CD8-positive, alpha-beta memory T cell (primary cell): Measurements from ENCODE around the gene PHACTR3. TPM values are rescaled to one million over a fixed set of nuclear protein-coding genes. Genes with fewer than 3 reads are reported as not detected.
A peak's percentile ranks its signal among the peaks of the same experiment; 100 is the strongest.

Source experiments
- CTCF ChIA-PET: fragments of 350-600 bp; sonication (Branson Sonifier 250); formaldehyde crosslinking; loops from one replicate; lab custom pipeline; 2021; ENCODE audit warnings: antibody characterized with exemption; lab: Charles Lee
- POLR2A ChIA-PET: fragments of 350-600 bp; sonication (Branson Sonifier 250); formaldehyde crosslinking; loops from one replicate; lab custom pipeline; 2021; ENCODE audit warnings: antibody characterized with exemption; lab: Charles Lee
- DNase-seq, 5 donors: peaks; one replicate each; pipeline versions ENCODE4 v3.0.0 to v3.0.0-alpha.2; 2020 to 2022; ENCODE audit warnings: mixed read lengths in 1 of 5
- H3K27ac ChIP-seq: one replicate; pipeline ENCODE4 v1.7.0; 2013; ENCODE audit warnings: low read depth, mild to moderate bottlenecking, low read length, moderate library complexity
- H3K27me3 ChIP-seq: 2 replicates; pipeline ENCODE4 v1.7.0; 2013; ENCODE audit warnings: low read length, mild to moderate bottlenecking; ENCODE audit not compliant: insufficient read depth, poor library complexity, severe bottlenecking
- H3K36me3 ChIP-seq: 2 replicates; pipeline ENCODE4 v1.7.0; 2013; ENCODE audit warnings: mild to moderate bottlenecking, low read length, moderate library complexity; ENCODE audit not compliant: insufficient read depth
- H3K4me1 ChIP-seq: 2 replicates; pipeline ENCODE4 v1.7.0; 2013; ENCODE audit warnings: mild to moderate bottlenecking, low read length, moderate library complexity; ENCODE audit not compliant: insufficient read depth
- H3K4me3 ChIP-seq: 2 replicates; pipeline ENCODE4 v1.7.0; 2013; ENCODE audit warnings: mild to moderate bottlenecking, low read length
- H3K9me3 ChIP-seq: 2 replicates; pipeline ENCODE4 v1.7.0; 2013; ENCODE audit warnings: mild to moderate bottlenecking, low read length
- H3K27ac Mint-ChIP-seq, 8 donors: one replicate each; pipeline ENCODE4 v1.8.0; 2020 to 2021; ENCODE audit warnings: mixed read lengths in 8 of 8, mild to moderate bottlenecking in 6 of 8, inconsistent platforms in 3 of 8, moderate library complexity in 3 of 8
- H3K27me3 Mint-ChIP-seq, 2 donors: one replicate each; pipeline ENCODE4 v1.8.0; 2020 to 2021; ENCODE audit warnings: mixed read lengths in 2 of 2, mild to moderate bottlenecking in 1 of 2, moderate library complexity in 1 of 2
- H3K36me3 Mint-ChIP-seq, 3 donors: one replicate each; pipeline ENCODE4 v1.8.0; 2020 to 2021; ENCODE audit warnings: mixed read lengths in 3 of 3, inconsistent platforms in 1 of 3, mild to moderate bottlenecking in 1 of 3
- H3K4me1 Mint-ChIP-seq, 3 donors: one replicate each; pipeline ENCODE4 v1.8.0; 2020 to 2021; ENCODE audit warnings: mixed read lengths in 3 of 3, inconsistent platforms in 1 of 3, mild to moderate bottlenecking in 1 of 3
- H3K4me3 Mint-ChIP-seq, 7 donors: one replicate each; pipeline ENCODE4 v1.8.0; 2020 to 2021; ENCODE audit warnings: mixed read lengths in 7 of 7, mild to moderate bottlenecking in 6 of 7, moderate library complexity in 4 of 7, inconsistent platforms in 2 of 7
- H3K9me3 Mint-ChIP-seq, 5 donors: one replicate each; pipeline ENCODE4 v1.8.0; 2020 to 2022; ENCODE audit warnings: mixed read lengths in 5 of 5, mild to moderate bottlenecking in 3 of 5, moderate library complexity in 2 of 5, inconsistent platforms in 1 of 5
- polyA plus RNA-seq: library from polyadenylated mRNA; unstranded; fragments of 300-500 nt; fragmentation: Illumina TruSeq; gene quantifications from one replicate; pipeline ENCODE4 v1.2.3, GENCODE V29; 2021
- total RNA-seq, 2 experiments: library from RNA; stranded (reverse); gene quantifications; one replicate each; pipeline ENCODE4 v1.2.3, GENCODE V29; 2021

PHACTR3 gene
- total and polyA plus RNA-seq, 3 experiments from 2014 or later: not detected

DNA sequence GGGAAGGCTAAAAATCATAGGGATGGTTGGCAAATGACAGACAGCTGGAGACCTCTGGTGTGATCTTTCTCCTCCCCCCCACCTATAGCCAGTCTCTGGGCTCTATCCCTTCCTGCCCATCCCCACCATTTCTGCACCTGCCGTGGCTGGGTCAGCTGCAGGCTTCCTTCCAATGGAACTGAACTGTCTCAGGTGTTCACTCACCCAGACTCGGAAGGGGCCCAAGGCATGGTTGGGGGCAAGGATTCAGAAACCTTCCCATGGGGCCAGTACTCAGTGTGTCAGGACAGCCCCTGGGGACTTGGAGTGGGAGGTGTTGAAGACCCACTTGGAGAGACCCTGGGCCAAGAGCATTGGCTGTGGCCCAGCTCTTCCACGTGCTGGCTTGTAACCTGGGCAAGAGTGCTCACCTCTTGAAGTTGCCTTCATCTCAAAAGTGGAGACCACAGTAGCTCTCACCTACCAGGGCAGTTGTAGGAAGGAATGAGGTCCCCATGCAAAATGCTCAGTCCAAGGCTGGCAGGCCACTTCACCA lies 1.7 kb upstream of the PHACTR3 start:
- H3K27ac ChIP-seq: no peak overlapping the region
- H3K4me1 ChIP-seq: no peaks in the 10 kb centered on the region
- no peaks in the 10 kb centered on the region for H3K9me3 ChIP-seq
- Mint-ChIP-seq H3K27ac (no peak overlapping the region), H3K4me3 (no peak overlapping the region), H3K9me3 (no peaks in the 10 kb centered on the region), H3K27me3 (peaks cover 31 to 76% of the 10 kb centered on the region in 2 donors), H3K4me1 (peaks cover 3 to 5% (median 4%) of the 10 kb centered on the region in 3 donors), H3K36me3 (no peaks in the 10 kb centered on the region)
- no peaks in the 10 kb centered on the region for H3K27me3 ChIP-seq
- no peak overlapping the region for H3K4me3 ChIP-seq
- no peaks in the 10 kb centered on the region for H3K36me3 ChIP-seq
- CTCF ChIA-PET: no interaction called here
- POLR2A ChIA-PET: no interaction called here
- no peak for DNase-seq

DNA sequence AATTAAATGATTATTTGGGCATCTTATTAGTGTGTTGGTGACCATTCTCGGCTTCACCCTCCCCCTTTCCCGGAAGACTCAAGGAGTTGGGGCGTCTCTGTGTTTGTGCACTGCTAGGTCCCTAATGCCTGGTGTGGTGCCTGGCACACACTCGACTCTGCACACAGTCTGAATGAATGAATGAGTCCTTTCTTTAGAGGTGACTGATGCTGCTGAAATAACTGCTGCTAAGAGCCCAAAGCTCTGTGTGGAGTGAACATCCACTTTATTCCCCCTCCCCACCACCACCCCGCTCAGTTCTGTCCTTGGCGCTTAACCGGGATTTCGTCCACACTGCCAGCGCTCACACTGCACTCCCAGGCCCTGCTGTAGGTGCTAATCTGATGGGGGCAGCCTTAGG lies 1.2 kb upstream of the PHACTR3 start:
- ChIA-PET CTCF (no interaction called here), POLR2A (no interaction called here)
- Histone ChIP-seq H3K4me3 (no peak overlapping the region), H3K27me3 (no peaks in the 10 kb centered on the region), H3K27ac (no peak overlapping the region), H3K9me3 (no peaks in the 10 kb centered on the region), H3K36me3 (no peaks in the 10 kb centered on the region), H3K4me1 (no peaks in the 10 kb centered on the region)
- H3K36me3 Mint-ChIP-seq: no peaks in the 10 kb centered on the region
- peaks cover 28 to 76% of the 10 kb centered on the region in 2 donors for H3K27me3 Mint-ChIP-seq
- no peaks in the 10 kb centered on the region for H3K9me3 Mint-ChIP-seq
- H3K4me1 Mint-ChIP-seq: peaks cover 3 to 5% (median 4%) of the 10 kb centered on the region in 3 donors
- no peak for DNase-seq
- H3K4me3 Mint-ChIP-seq: no peak overlapping the region
- no peak overlapping the region for H3K27ac Mint-ChIP-seq

DNA sequence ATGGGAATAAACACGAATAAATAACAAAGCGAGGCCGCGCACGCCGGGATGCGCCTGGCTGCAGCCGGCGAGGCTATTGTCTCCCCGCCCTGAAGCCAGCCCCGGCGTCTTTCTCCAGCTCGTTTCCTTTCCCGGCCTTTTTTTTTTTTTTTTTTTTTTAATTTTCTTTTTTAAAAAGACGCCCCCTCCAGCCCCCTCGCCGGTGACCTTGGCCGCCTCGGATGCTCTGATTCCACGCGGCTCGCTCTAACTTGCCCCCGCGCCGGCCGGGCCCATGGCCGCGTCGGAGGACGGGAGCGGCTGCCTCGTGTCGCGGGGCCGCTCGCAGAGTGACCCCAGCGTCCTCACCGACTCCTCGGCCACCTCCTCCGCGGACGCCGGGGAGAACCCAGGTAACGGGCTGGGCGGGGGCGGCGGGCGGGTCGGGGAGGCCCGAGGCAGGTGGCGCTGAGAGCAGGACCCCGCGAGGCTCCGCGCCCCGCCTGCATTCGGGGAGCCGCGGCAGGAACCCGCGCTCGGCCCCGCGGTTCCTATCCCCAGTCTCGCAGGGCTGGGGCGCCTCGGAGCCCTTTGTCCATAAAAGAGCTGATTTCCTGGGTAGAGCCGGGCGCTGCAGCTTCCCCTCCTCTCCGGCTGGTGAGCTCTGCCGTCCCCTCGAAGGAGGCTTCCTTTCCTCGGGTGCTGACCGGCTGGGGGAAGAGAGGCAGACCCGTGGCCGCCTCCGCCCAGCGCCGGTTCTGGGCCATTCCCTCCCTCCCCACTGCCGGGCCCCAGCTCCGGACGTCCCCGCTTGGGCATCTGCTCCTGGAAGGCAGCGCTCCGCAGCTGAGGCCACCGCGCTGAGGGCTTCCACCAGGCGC lies 631 bp downstream of the PHACTR3 start:
- H3K4me1 Mint-ChIP-seq: peaks cover 0 to 3% (median 0%) of the 10 kb centered on the region in 3 donors
- no peak for DNase-seq
- Histone ChIP-seq H3K4me3 (no peak overlapping the region), H3K9me3 (no peaks in the 10 kb centered on the region), H3K4me1 (no peaks in the 10 kb centered on the region), H3K27ac (no peak overlapping the region), H3K36me3 (no peaks in the 10 kb centered on the region), H3K27me3 (no peaks in the 10 kb centered on the region)
- H3K9me3 Mint-ChIP-seq: peaks cover 0 to 5% (median 0%) of the 10 kb centered on the region in 5 donors
- H3K27ac Mint-ChIP-seq: no peak overlapping the region
- H3K36me3 Mint-ChIP-seq: no peaks in the 10 kb centered on the region
- POLR2A ChIA-PET: no interaction called here
- no peak overlapping the region for H3K4me3 Mint-ChIP-seq
- H3K27me3 Mint-ChIP-seq: peaks cover 32 to 71% of the 10 kb centered on the region in 2 donors
- CTCF ChIA-PET: no interaction called here

DNA sequence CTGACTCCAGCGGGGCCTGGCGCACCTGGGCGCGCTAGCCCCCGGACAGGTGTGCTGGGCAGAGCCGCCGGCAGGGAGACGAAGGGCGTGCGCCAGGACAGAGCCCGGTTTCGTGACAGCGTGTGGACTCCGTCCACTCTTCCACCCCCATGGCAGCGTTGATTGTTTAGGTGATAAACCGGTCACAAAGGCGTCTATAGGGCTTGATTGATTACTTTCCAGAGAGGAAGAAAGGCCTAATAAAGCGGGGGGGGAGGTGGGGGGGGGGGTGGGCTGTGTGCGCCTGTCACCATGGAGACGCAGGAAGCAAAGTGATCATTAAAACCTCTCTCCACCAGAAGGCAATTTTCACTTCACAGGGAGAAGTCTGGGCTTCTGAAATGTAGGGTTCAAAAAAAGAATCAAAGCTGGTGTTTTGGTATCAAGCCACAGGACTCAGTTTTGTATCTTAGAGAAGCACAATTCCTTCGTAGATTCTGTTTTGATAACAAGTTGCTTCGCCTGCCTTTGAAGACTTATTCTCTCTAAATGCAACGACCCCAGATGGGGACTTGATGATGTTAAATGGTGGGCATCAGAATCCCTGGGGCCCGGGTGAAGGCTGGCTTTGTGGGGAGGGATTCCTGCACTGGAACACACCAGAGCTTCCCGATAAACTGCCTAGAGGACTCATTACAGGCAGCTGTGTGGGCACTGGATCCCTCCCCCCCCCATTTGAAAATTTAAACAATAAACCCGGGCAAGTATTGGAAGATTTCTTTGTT lies 1.4 kb downstream of the PHACTR3 start:
- Histone ChIP-seq H3K27ac (no peak overlapping the region), H3K36me3 (no peaks in the 10 kb centered on the region), H3K4me1 (no peaks in the 10 kb centered on the region), H3K9me3 (no peaks in the 10 kb centered on the region), H3K27me3 (no peaks in the 10 kb centered on the region), H3K4me3 (no peak overlapping the region)
- CTCF ChIA-PET: no interaction called here
- H3K4me1 Mint-ChIP-seq: no peaks in the 10 kb centered on the region
- POLR2A ChIA-PET: no interaction called here
- no peak for DNase-seq
- H3K27ac Mint-ChIP-seq: no peak overlapping the region
- H3K4me3 Mint-ChIP-seq: no peak overlapping the region
- H3K36me3 Mint-ChIP-seq: no peaks in the 10 kb centered on the region
- peaks cover 0 to 5% (median 0%) of the 10 kb centered on the region in 5 donors for H3K9me3 Mint-ChIP-seq
- peaks cover 33 to 70% of the 10 kb centered on the region in 2 donors for H3K27me3 Mint-ChIP-seq

DNA sequence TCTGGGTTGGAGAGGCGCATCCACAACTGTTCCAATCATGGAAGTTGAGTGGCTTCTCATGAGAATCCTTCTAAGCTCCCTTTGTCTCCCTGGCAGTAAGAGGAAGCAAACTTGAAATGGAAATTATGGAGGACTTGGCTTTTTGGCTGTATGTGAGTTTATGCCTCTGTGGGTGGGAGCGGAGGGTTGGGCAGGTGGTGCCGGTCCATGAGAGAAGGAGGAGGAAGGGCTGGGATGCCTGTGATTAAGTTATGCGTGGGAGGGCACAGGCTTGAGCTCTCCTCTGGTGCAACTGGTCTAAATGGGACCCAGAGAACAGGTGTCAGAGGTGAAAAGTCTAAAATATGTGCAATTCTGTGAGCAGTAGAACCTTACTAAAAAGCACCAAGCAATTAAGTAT lies 2.2 kb downstream of the PHACTR3 start:
- no peaks in the 10 kb centered on the region for H3K27me3 ChIP-seq
- H3K4me3 ChIP-seq: no peak overlapping the region
- H3K27me3 Mint-ChIP-seq: peaks cover 34 to 71% of the 10 kb centered on the region in 2 donors
- no peak for DNase-seq
- H3K27ac ChIP-seq: no peak overlapping the region
- no peaks in the 10 kb centered on the region for H3K4me1 Mint-ChIP-seq
- POLR2A ChIA-PET: no interaction called here
- no peaks in the 10 kb centered on the region for H3K36me3 ChIP-seq
- H3K36me3 Mint-ChIP-seq: no peaks in the 10 kb centered on the region
- CTCF ChIA-PET: no interaction called here
- H3K9me3 Mint-ChIP-seq: peaks cover 0 to 5% (median 0%) of the 10 kb centered on the region in 5 donors
- no peak overlapping the region for H3K27ac Mint-ChIP-seq
- H3K4me3 Mint-ChIP-seq: no peak overlapping the region
- H3K9me3 ChIP-seq: no peaks in the 10 kb centered on the region
- H3K4me1 ChIP-seq: no peaks in the 10 kb centered on the region

DNA sequence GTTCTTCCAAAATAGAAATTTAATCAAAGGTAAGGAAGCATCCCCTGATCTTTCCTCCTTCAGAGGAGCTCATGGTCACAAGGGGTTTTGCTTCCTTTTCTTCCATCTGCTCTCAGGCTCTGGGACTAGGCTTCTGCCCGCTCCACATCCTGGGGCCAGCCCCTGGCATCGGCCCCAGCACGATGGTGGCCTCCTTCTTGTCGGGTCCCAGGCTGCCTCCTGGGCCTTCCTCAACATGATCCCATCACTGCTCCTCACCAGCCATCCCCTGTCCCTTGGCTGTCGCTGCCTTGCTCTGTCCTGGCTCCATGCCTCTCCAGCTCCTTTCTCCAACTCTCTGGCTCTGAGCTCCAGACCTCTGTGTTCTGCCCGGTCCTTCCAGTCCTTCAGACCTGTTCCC lies 4.1 kb downstream of the PHACTR3 start:
- Mint-ChIP-seq H3K9me3 (peaks cover 0 to 5% (median 0%) of the 10 kb centered on the region in 5 donors), H3K27ac (no peak overlapping the region), H3K36me3 (no peaks in the 10 kb centered on the region), H3K4me1 (no peaks in the 10 kb centered on the region), H3K4me3 (no peak overlapping the region), H3K27me3 (peaks cover 23 to 59% of the 10 kb centered on the region in 2 donors)
- POLR2A ChIA-PET: no interaction called here
- Histone ChIP-seq H3K4me3 (no peak overlapping the region), H3K27ac (no peak overlapping the region), H3K27me3 (no peaks in the 10 kb centered on the region), H3K9me3 (no peaks in the 10 kb centered on the region), H3K4me1 (no peaks in the 10 kb centered on the region), H3K36me3 (no peaks in the 10 kb centered on the region)
- CTCF ChIA-PET: interaction anchor here (1.0 kb wide), 1 partner anchor 37 kb away, joined by 3 read pairs; no protein-coding TSS in a partner anchor
- DNase-seq: no peak

DNA sequence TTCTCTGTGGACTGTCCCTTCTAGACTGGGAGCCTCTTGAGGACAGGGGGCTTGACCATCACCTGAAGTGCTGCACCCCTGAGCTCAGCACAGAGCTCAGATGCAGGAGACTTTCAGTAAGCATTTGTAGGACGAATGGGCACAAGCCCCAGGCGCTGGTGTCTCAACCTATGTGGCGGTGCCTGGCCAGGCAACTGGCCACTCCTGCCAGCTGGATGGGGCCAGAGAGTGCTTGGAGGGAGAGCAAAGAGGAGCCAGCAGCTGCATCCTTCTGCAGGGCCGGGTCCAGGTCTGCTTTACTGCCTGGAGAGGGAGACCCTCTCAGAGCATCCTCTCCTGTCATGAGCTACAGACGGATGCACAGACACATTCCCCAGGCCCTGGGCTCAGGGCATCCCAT lies 4.5 kb downstream of the PHACTR3 start:
- Mint-ChIP-seq H3K9me3 (peaks cover 0 to 5% (median 0%) of the 10 kb centered on the region in 5 donors), H3K4me3 (no peak overlapping the region), H3K36me3 (no peaks in the 10 kb centered on the region), H3K27me3 (peaks cover 20 to 56% of the 10 kb centered on the region in 2 donors), H3K27ac (no peak overlapping the region), H3K4me1 (no peaks in the 10 kb centered on the region)
- Histone ChIP-seq H3K27me3 (no peaks in the 10 kb centered on the region), H3K27ac (no peak overlapping the region), H3K9me3 (no peaks in the 10 kb centered on the region), H3K4me3 (no peak overlapping the region), H3K36me3 (no peaks in the 10 kb centered on the region), H3K4me1 (no peaks in the 10 kb centered on the region)
- DNase-seq: no peak
- CTCF ChIA-PET: no interaction called here
- POLR2A ChIA-PET: no interaction called here

DNA sequence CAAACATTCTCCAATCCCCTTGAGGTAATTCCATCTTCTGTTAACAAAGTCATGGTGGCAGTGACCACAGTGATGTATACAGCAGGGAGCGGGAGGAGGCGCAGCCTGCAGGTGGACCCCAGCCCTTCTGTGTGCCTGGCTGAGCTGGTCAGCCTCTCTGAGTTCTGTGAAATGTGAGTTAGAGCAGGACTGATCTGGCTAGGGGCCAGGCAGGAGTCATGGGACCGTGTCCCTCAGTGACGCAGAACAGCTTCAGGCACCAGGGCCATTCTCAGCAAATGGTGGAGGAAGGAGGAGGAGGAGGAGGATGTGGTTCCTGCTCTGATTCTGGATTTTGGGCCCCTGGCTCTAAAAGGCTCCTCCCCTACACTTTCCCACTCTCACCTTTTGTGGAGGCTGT lies 6.9 kb downstream of the PHACTR3 start:
- H3K9me3 ChIP-seq: no peaks in the 10 kb centered on the region
- no peaks in the 10 kb centered on the region for H3K4me1 ChIP-seq
- CTCF ChIA-PET: no interaction called here
- no peak overlapping the region for H3K4me3 Mint-ChIP-seq
- no peaks in the 10 kb centered on the region for H3K36me3 ChIP-seq
- no peak for DNase-seq
- H3K9me3 Mint-ChIP-seq: peaks cover 0 to 5% (median 0%) of the 10 kb centered on the region in 5 donors
- no peak overlapping the region for H3K4me3 ChIP-seq
- POLR2A ChIA-PET: no interaction called here
- peaks cover 15 to 42% of the 10 kb centered on the region in 2 donors for H3K27me3 Mint-ChIP-seq
- no peaks in the 10 kb centered on the region for H3K36me3 Mint-ChIP-seq
- no peak overlapping the region for H3K27ac ChIP-seq
- H3K27ac Mint-ChIP-seq: peak overlapping the region in 1 of 8 donors; percentile 80
- no peaks in the 10 kb centered on the region for H3K27me3 ChIP-seq
- H3K4me1 Mint-ChIP-seq: no peaks in the 10 kb centered on the region
